H1 (cell line): Measurements from ENCODE around the gene TAOK2. TPM values are rescaled to one million over a fixed set of nuclear protein-coding genes. Genes with fewer than 3 reads are reported as not detected.

ENCODE experiments used
- polyA plus RNA-seq, 7 experiments: library from polyadenylated mRNA; depleted of rRNA in 3 of 7; stranded (reverse) in 5 of 7; unstranded in 2 of 7; fragments of >200 nt in 5 of 7; fragments of 200-250 nt in 2 of 7; gene quantifications; 1 replicate in 5 of 7; 2 replicates in 1 of 7; 4 replicates in 1 of 7; pipeline versions ENCODE4 v1.2.1 to v1.2.3, GENCODE V29; 2011 to 2013; ENCODE audit warnings: missing spikeins in 2 of 7, mixed read lengths in 2 of 7
- total RNA-seq: library from RNA; stranded (reverse); fragmentation: NEBNext Ultra II Directional; extraction: Animal tissue kit (Norgen Biotek cat#: 25700); gene quantifications from 2 replicates; pipeline ENCODE4 v1.2.1, GENCODE V29; 2021

Gene TAOK2
- total and polyA plus RNA-seq, 2 of the 8 experiments (the other 6 are each of a cell fraction or from before 2014, with no cell fraction given) = 13.5 to 32.6 TPM

Other genes with a start within 250 kb of the TAOK2 start
- gene C16orf54, start 227.9 kb upstream of the TAOK2 start, total RNA-seq = not detected in 2 replicates
- not detected in 2 replicates for gene C16orf54, start 227.9 kb upstream of the TAOK2 start, polyA plus RNA-seq (2011; rRNA removed)
- gene ZG16, start 195.6 kb upstream of the TAOK2 start, total RNA-seq = not detected in 2 replicates
- not detected in 2 replicates for gene ZG16, start 195.6 kb upstream of the TAOK2 start, polyA plus RNA-seq (2011; rRNA removed)
- gene KIF22, start 183.1 kb upstream of the TAOK2 start, total RNA-seq = 142 and 145 TPM in 2 replicates
- gene KIF22, start 183.1 kb upstream of the TAOK2 start, polyA plus RNA-seq (2011; rRNA removed) = 139 and 161 TPM in 2 replicates
- gene MAZ, start 167.3 kb upstream of the TAOK2 start, total RNA-seq = 376 and 380 TPM in 2 replicates
- 219 and 357 TPM in 2 replicates for gene MAZ, start 167.3 kb upstream of the TAOK2 start, polyA plus RNA-seq (2011; rRNA removed)
- 12.8 and 16.6 TPM in 2 replicates for gene PRRT2, start 161.7 kb upstream of the TAOK2 start, total RNA-seq
- gene PRRT2, start 161.7 kb upstream of the TAOK2 start, polyA plus RNA-seq (2011; rRNA removed) = 32.6 and 49.7 TPM in 2 replicates
- gene PAGR1, start 157.7 kb upstream of the TAOK2 start, total RNA-seq = 56.4 and 56.6 TPM in 2 replicates
- gene PAGR1, start 157.7 kb upstream of the TAOK2 start, polyA plus RNA-seq (2011; rRNA removed) = 35.4 and 53.5 TPM in 2 replicates
- 1.9 and 2.9 TPM in 2 replicates for gene MVP, start 153.4 kb upstream of the TAOK2 start, total RNA-seq
- gene MVP, start 153.4 kb upstream of the TAOK2 start, polyA plus RNA-seq (2011; rRNA removed) = 1.9 and 4.3 TPM in 2 replicates
- 69.2 and 70.9 TPM in 2 replicates for gene CDIPT, start 110.6 kb upstream of the TAOK2 start, total RNA-seq
- gene CDIPT, start 110.6 kb upstream of the TAOK2 start, polyA plus RNA-seq (2011; rRNA removed) = 140 and 190 TPM in 2 replicates
- gene SEZ6L2, start 74.3 kb upstream of the TAOK2 start, total RNA-seq = 43.5 and 46.6 TPM in 2 replicates
- gene SEZ6L2, start 74.3 kb upstream of the TAOK2 start, polyA plus RNA-seq (2011; rRNA removed) = 47.7 and 65.7 TPM in 2 replicates
- gene ASPHD1, start 73.4 kb upstream of the TAOK2 start, total RNA-seq = 17.8 and 18.6 TPM in 2 replicates
- gene ASPHD1, start 73.4 kb upstream of the TAOK2 start, polyA plus RNA-seq (2011; rRNA removed) = 14.1 and 14.5 TPM in 2 replicates
- gene KCTD13, start 47.6 kb upstream of the TAOK2 start, total RNA-seq = 10.8 and 12.3 TPM in 2 replicates
- gene KCTD13, start 47.6 kb upstream of the TAOK2 start, polyA plus RNA-seq (2011; rRNA removed) = 9.2 and 14.0 TPM in 2 replicates
- 60.2 and 64.9 TPM in 2 replicates for gene TMEM219, start 11.8 kb upstream of the TAOK2 start, total RNA-seq
- 116 and 150 TPM in 2 replicates for gene TMEM219, start 11.8 kb upstream of the TAOK2 start, polyA plus RNA-seq (2011; rRNA removed)
- gene HIRIP3, start 21.7 kb downstream of the TAOK2 start, total RNA-seq = 17.7 and 18.5 TPM in 2 replicates
- gene HIRIP3, start 21.7 kb downstream of the TAOK2 start, polyA plus RNA-seq (2011; rRNA removed) = 11.9 and 14.0 TPM in 2 replicates
- gene INO80E, start 22.4 kb downstream of the TAOK2 start, total RNA-seq = 91.2 and 92.7 TPM in 2 replicates
- 43.0 and 110 TPM in 2 replicates for gene INO80E, start 22.4 kb downstream of the TAOK2 start, polyA plus RNA-seq (2011; rRNA removed)
- 10.3 and 13.9 TPM in 2 replicates for gene DOC2A, start 37.2 kb downstream of the TAOK2 start, total RNA-seq
- 20.7 and 34.2 TPM in 2 replicates for gene DOC2A, start 37.2 kb downstream of the TAOK2 start, polyA plus RNA-seq (2011; rRNA removed)
- not detected in 2 replicates for gene C16orf92, start 49.3 kb downstream of the TAOK2 start, total RNA-seq
- not detected in 2 replicates for gene C16orf92, start 49.3 kb downstream of the TAOK2 start, polyA plus RNA-seq (2011; rRNA removed)
- gene TLCD3B, start 57.4 kb downstream of the TAOK2 start, total RNA-seq = 26.9 and 27.8 TPM in 2 replicates
- 15.2 and 23.0 TPM in 2 replicates for gene TLCD3B, start 57.4 kb downstream of the TAOK2 start, polyA plus RNA-seq (2011; rRNA removed)
- gene ALDOA, start 91.9 kb downstream of the TAOK2 start, total RNA-seq = 1,083 and 1,146 TPM in 2 replicates
- 1,072 and 1,397 TPM in 2 replicates for gene ALDOA, start 91.9 kb downstream of the TAOK2 start, polyA plus RNA-seq (2011; rRNA removed)
- 148 TPM in 2 replicates for gene PPP4C, start 102.1 kb downstream of the TAOK2 start, total RNA-seq
- 298 and 355 TPM in 2 replicates for gene PPP4C, start 102.1 kb downstream of the TAOK2 start, polyA plus RNA-seq (2011; rRNA removed)
- gene TBX6, start 118.1 kb downstream of the TAOK2 start, total RNA-seq = 2.3 and 2.8 TPM in 2 replicates
- gene TBX6, start 118.1 kb downstream of the TAOK2 start, polyA plus RNA-seq (2011; rRNA removed) = 2.2 and 3.6 TPM in 2 replicates
- 40.3 and 43.2 TPM in 2 replicates for gene YPEL3, start 122.3 kb downstream of the TAOK2 start, total RNA-seq
- gene YPEL3, start 122.3 kb downstream of the TAOK2 start, polyA plus RNA-seq (2011; rRNA removed) = 53.3 and 91.8 TPM in 2 replicates
- 1.5 TPM in 1 of 2 replicates, not detected in the other for gene GDPD3, start 139.7 kb downstream of the TAOK2 start, total RNA-seq
- gene GDPD3, start 139.7 kb downstream of the TAOK2 start, polyA plus RNA-seq (2011; rRNA removed) = 0.20 and 0.30 TPM in 2 replicates
- gene MAPK3, start 149.4 kb downstream of the TAOK2 start, total RNA-seq = 28.7 and 40.1 TPM in 2 replicates
- 67.9 and 96.1 TPM in 2 replicates for gene MAPK3, start 149.4 kb downstream of the TAOK2 start, polyA plus RNA-seq (2011; rRNA removed)
- 11.7 and 12.1 TPM in 2 replicates for gene CORO1A, start 209.7 kb downstream of the TAOK2 start, total RNA-seq
- gene CORO1A, start 209.7 kb downstream of the TAOK2 start, polyA plus RNA-seq (2011; rRNA removed) = 10.9 and 11.8 TPM in 2 replicates
- 208 and 211 TPM in 2 replicates for gene BOLA2B, start 219.8 kb downstream of the TAOK2 start, total RNA-seq
- gene BOLA2B, start 219.8 kb downstream of the TAOK2 start, polyA plus RNA-seq (2011; rRNA removed) = 872 and 991 TPM in 2 replicates
- 18.2 and 36.9 TPM in 2 replicates for gene SLX1A, start 220.0 kb downstream of the TAOK2 start, total RNA-seq
- 4.7 and 7.3 TPM in 2 replicates for gene SLX1A, start 220.0 kb downstream of the TAOK2 start, polyA plus RNA-seq (2011; rRNA removed)
- 10.9 and 13.8 TPM in 2 replicates for gene SULT1A3, start 225.4 kb downstream of the TAOK2 start, total RNA-seq
- gene SULT1A3, start 225.4 kb downstream of the TAOK2 start, polyA plus RNA-seq (2011; rRNA removed) = 1.9 and 4.4 TPM in 2 replicates